GM21786 (cell line): Measurements from ENCODE around the gene EXD3.
A peak's percentile ranks its signal among the peaks of the same experiment; 100 is the strongest.

Source experiments
- ATAC-seq: cut with Tn5 transposase; IDR thresholded peaks from one replicate; pipeline ENCODE4 v1.9.1; 2021; ENCODE audit not compliant: unreplicated experiment

The EXD3 gene

GRCh38 chr9:137309368-137310188 is 113.4 kb downstream of the EXD3 start:
- ATAC-seq: no peak

GRCh38 chr9:137308057-137308619 is 114.8 kb downstream of the EXD3 start:
- no peak for ATAC-seq

- no peak for ATAC-seq
Observed at GRCh38 chr9:137307255-137308056, 115.5 kb downstream of the EXD3 start.

- no peak for ATAC-seq
Observed at GRCh38 chr9:137306850-137307254, 116.1 kb downstream of the EXD3 start.

GRCh38 chr9:137306066-137306849 is 116.7 kb downstream of the EXD3 start:
- ATAC-seq: no peak

GRCh38 chr9:137305798-137306065 is 117.2 kb downstream of the EXD3 start:
- no peak for ATAC-seq

- no peak for ATAC-seq
Observed at GRCh38 chr9:137305060-137305797, 117.7 kb downstream of the EXD3 start.

GRCh38 chr9:137304383-137305059 is 118.4 kb downstream of the EXD3 start:
- ATAC-seq: no peak

GRCh38 chr9:137303893-137304382 is 119.0 kb downstream of the EXD3 start:
- ATAC-seq: no peak

GRCh38 chr9:137303151-137303892 is 119.6 kb downstream of the EXD3 start:
- no peak for ATAC-seq

GRCh38 chr9:137302449-137303150 is 120.4 kb downstream of the EXD3 start:
- ATAC-seq: peak; percentile 47

GRCh38 chr9:137302118-137302448 is 120.9 kb downstream of the EXD3 start, which contains the start of gene NRARP:
NRARP (minus strand) TSS chr9:137302271; CDS start chr9:137301928, 343 bp downstream.
- ATAC-seq: peak; percentile 75

- no peak for ATAC-seq
Observed at GRCh38 chr9:137301081-137301947, 121.6 kb downstream of the EXD3 start.

- no peak for ATAC-seq
Observed at GRCh38 chr9:137300567-137301080, 122.3 kb downstream of the EXD3 start.

- no peak for ATAC-seq
Observed at GRCh38 chr9:137299938-137300337, 123.0 kb downstream of the EXD3 start.

GRCh38 chr9:137299203-137299565 is 123.8 kb downstream of the EXD3 start:
- ATAC-seq: no peak

GRCh38 chr9:137298401-137299202 is 124.4 kb downstream of the EXD3 start:
- ATAC-seq: no peak
